ENCODE data around the gene FBXO3.
A peak's percentile ranks its signal among the peaks of the same experiment; 100 is the strongest.

FBXO3 gene

GRCh38 chr11:33774736-33775466 lies 581 bp upstream of the FBXO3 start:
- ChIA-PET CTCF (no interaction called here), POLR2A (interaction anchor here (1.1 to 1.9 kb wide), 2 partner anchors 27 to 38 kb away, joined by 8 to 9 read pairs; partner anchors contain the start of gene CD59)
- TF ChIP-seq ELF4 (IDR thresholded peaks at IDR 0.05) (no peak), ZNF384 (IDR thresholded peaks at IDR 0.05) (no peak), NFRKB (IDR thresholded peaks at IDR 0.05) (no peak), FOXM1 (IDR thresholded peaks at IDR 0.05; ENCODE audit: borderline replicate concordance) (no peak), LEF1 (IDR thresholded peaks at IDR 0.05; ENCODE audit: borderline replicate concordance) (no peak), PKNOX1 (IDR thresholded peaks at IDR 0.05) (no peak), FOXK2 (IDR thresholded peaks at IDR 0.05) (no peak), SUZ12 (IDR thresholded peaks at IDR 0.05) (no peak), FOXA1 (IDR thresholded peaks at IDR 0.05) (no peak), L3MBTL2 (conservative IDR thresholded peaks at IDR 0.05) (no peak), ARNT (IDR thresholded peaks at IDR 0.05) (no peak), CTBP1 (IDR thresholded peaks at IDR 0.05; ENCODE audit: borderline replicate concordance) (no peak), HDGF (IDR thresholded peaks at IDR 0.05; ENCODE audit: borderline replicate concordance) (no peak), BHLHE40 (IDR thresholded peaks at IDR 0.05; ENCODE audit: borderline replicate concordance) (no peak), SP1 (IDR thresholded peaks at IDR 0.05) (no peak), TARDBP (IDR thresholded peaks at IDR 0.05) (no peak)
- peak; percentile 18 for DNase-seq (ENCODE audit: extremely low spot score)

GRCh38 chr11:33773404-33773986 lies 825 bp downstream of the FBXO3 start:
- TF ChIP-seq PKNOX1 (IDR thresholded peaks at IDR 0.05): 0 out of 2 replicates have a peak, but pooled peaks have one; percentile 15
- no peak for TF ChIP-seq L3MBTL2 (conservative IDR thresholded peaks at IDR 0.05)
- ChIA-PET CTCF (interaction anchor here (0.9 kb wide), 1 partner anchor 608 kb away, joined by 3 read pairs; no protein-coding TSS in a partner anchor), POLR2A (interaction anchor here (1.3 to 1.9 kb wide), 2 partner anchors 29 kb away, joined by 3 to 9 read pairs; no protein-coding TSS in a partner anchor)
- DNase-seq (ENCODE audit: extremely low spot score): peak; percentile 34

GRCh38 chr11:33772870-33773269 lies 1.4 kb downstream of the FBXO3 start:
- DNase-seq (ENCODE audit: extremely low spot score): no peak
- CTCF ChIA-PET: interaction anchor here (0.9 kb wide), 1 partner anchor 607 kb away, joined by 3 read pairs; no protein-coding TSS in a partner anchor
- POLR2A ChIA-PET: interaction anchor here (1.3 kb wide), 1 partner anchor 29 kb away, joined by 3 read pairs; no protein-coding TSS in a partner anchor
- no peak for TF ChIP-seq SUZ12 (IDR thresholded peaks at IDR 0.05)
- TF ChIP-seq LEF1 (IDR thresholded peaks at IDR 0.05; ENCODE audit: borderline replicate concordance): no peak
- TF ChIP-seq ARNT (IDR thresholded peaks at IDR 0.05): no peak
- no peak for TF ChIP-seq FOXK2 (IDR thresholded peaks at IDR 0.05)
- no peak for TF ChIP-seq SP1 (IDR thresholded peaks at IDR 0.05)
- TF ChIP-seq FOXA1 (IDR thresholded peaks at IDR 0.05): no peak

- CTCF ChIA-PET: interaction anchor here (0.9 kb wide), 1 partner anchor 607 kb away, joined by 3 read pairs; no protein-coding TSS in a partner anchor
- POLR2A ChIA-PET: interaction anchor here (1.3 kb wide), 1 partner anchor 30 kb away, joined by 3 read pairs; no protein-coding TSS in a partner anchor
- TF ChIP-seq ZNF384 (IDR thresholded peaks at IDR 0.05): no peak
- no peak for DNase-seq (ENCODE audit: extremely low spot score)
Observed at GRCh38 chr11:33772300-33772699, 2.0 kb downstream of the FBXO3 start.

- DNase-seq (ENCODE audit: extremely low spot score): no peak
- TF ChIP-seq FOXM1 (IDR thresholded peaks at IDR 0.05; ENCODE audit: borderline replicate concordance) (no peak), SUZ12 (IDR thresholded peaks at IDR 0.05) (no peak), ZNF384 (IDR thresholded peaks at IDR 0.05) (no peak), HDGF (IDR thresholded peaks at IDR 0.05; ENCODE audit: borderline replicate concordance) (no peak), CTBP1 (IDR thresholded peaks at IDR 0.05; ENCODE audit: borderline replicate concordance) (no peak), L3MBTL2 (conservative IDR thresholded peaks at IDR 0.05) (no peak), FOXA1 (IDR thresholded peaks at IDR 0.05) (no peak), PKNOX1 (IDR thresholded peaks at IDR 0.05) (no peak), BHLHE40 (IDR thresholded peaks at IDR 0.05; ENCODE audit: borderline replicate concordance) (no peak), LEF1 (IDR thresholded peaks at IDR 0.05; ENCODE audit: borderline replicate concordance) (no peak), TARDBP (IDR thresholded peaks at IDR 0.05) (no peak), NFRKB (IDR thresholded peaks at IDR 0.05) (no peak), SP1 (IDR thresholded peaks at IDR 0.05) (no peak), FOXK2 (IDR thresholded peaks at IDR 0.05) (no peak), ELF4 (IDR thresholded peaks at IDR 0.05) (no peak), ARNT (IDR thresholded peaks at IDR 0.05) (no peak)
- ChIA-PET POLR2A (no interaction called here), CTCF (no interaction called here)
Observed at GRCh38 chr11:33770236-33770635, 4.1 kb downstream of the FBXO3 start.

GRCh38 chr11:33769542-33769941 lies 4.8 kb downstream of the FBXO3 start:
- no peak for DNase-seq (ENCODE audit: extremely low spot score)
- POLR2A ChIA-PET: no interaction called here
- TF ChIP-seq NFRKB (IDR thresholded peaks at IDR 0.05): no peak
- TF ChIP-seq FOXM1 (IDR thresholded peaks at IDR 0.05; ENCODE audit: borderline replicate concordance): no peak
- TF ChIP-seq LEF1 (IDR thresholded peaks at IDR 0.05; ENCODE audit: borderline replicate concordance): no peak
- no peak for TF ChIP-seq SP1 (IDR thresholded peaks at IDR 0.05)
- no peak for TF ChIP-seq TARDBP (IDR thresholded peaks at IDR 0.05)
- TF ChIP-seq FOXK2 (IDR thresholded peaks at IDR 0.05): no peak
- TF ChIP-seq SUZ12 (IDR thresholded peaks at IDR 0.05): no peak
- no peak for TF ChIP-seq HDGF (IDR thresholded peaks at IDR 0.05; ENCODE audit: borderline replicate concordance)
- no peak for TF ChIP-seq ELF4 (IDR thresholded peaks at IDR 0.05)
- TF ChIP-seq FOXA1 (IDR thresholded peaks at IDR 0.05): no peak
- TF ChIP-seq CTBP1 (IDR thresholded peaks at IDR 0.05; ENCODE audit: borderline replicate concordance): no peak
- TF ChIP-seq BHLHE40 (IDR thresholded peaks at IDR 0.05; ENCODE audit: borderline replicate concordance): no peak
- no peak for TF ChIP-seq L3MBTL2 (conservative IDR thresholded peaks at IDR 0.05)
- TF ChIP-seq ARNT (IDR thresholded peaks at IDR 0.05): no peak
- TF ChIP-seq ZNF384 (IDR thresholded peaks at IDR 0.05): no peak
- no peak for TF ChIP-seq PKNOX1 (IDR thresholded peaks at IDR 0.05)
- CTCF ChIA-PET: no interaction called here
